Measurements from ENCODE around the gene SGCD. TPM values are rescaled to one million over a fixed set of nuclear protein-coding genes. Genes with fewer than 3 reads are reported as not detected.
"Not testable (repeated sequence)": the region's sequence is repeated elsewhere in the genome, so short reads cannot be mapped to it uniquely, and the experiment has no call there.

The SGCD gene
- total and polyA plus RNA-seq, 11 donors: 17.4 to 150 (median 76.9) TPM

- no peak for ATAC-seq
- no peaks in the 10 kb centered on the region for H3K27me3 ChIP-seq
- H3K4me3 ChIP-seq: no peak overlapping the region
- DNase-seq: no peak
- H3K36me3 ChIP-seq: peaks cover 0 to 5% (median 0%) of the 10 kb centered on the region in 9 donors
- intact Hi-C loops (cut with DNase I): no loop called here
- H3K27ac ChIP-seq: no peak overlapping the region
- no peak for TF ChIP-seq CTCF (IDR thresholded peaks at IDR 0.05)
- no peak for TF ChIP-seq POLR2A (IDR thresholded peaks at IDR 0.05)
- H3K9me3 ChIP-seq: no peaks in the 10 kb centered on the region
- peaks cover 0 to 10% (median 0%) of the 10 kb centered on the region in 12 donors for H3K4me1 ChIP-seq
Measured at GRCh38 chr5:156654444-156654843, 327.5 kb downstream of the SGCD start.

GRCh38 chr5:156655732-156656131, 328.8 kb downstream of the SGCD start:
- no peak overlapping the region for H3K4me3 ChIP-seq
- ATAC-seq (no peak), DNase-seq (no peak)
- H3K27me3 ChIP-seq: no peaks in the 10 kb centered on the region
- TF ChIP-seq POLR2A (IDR thresholded peaks at IDR 0.05) (no peak), CTCF (IDR thresholded peaks at IDR 0.05) (no peak)
- H3K9me3 ChIP-seq: no peaks in the 10 kb centered on the region
- intact Hi-C loops (cut with DNase I): no loop called here
- H3K4me1 ChIP-seq: peaks cover 0 to 10% (median 0%) of the 10 kb centered on the region in 12 donors
- no peaks in the 10 kb centered on the region for H3K36me3 ChIP-seq
- no peak overlapping the region for H3K27ac ChIP-seq
- 70 to 76% (median 74%) methylated on average over 4 of the region's 4 CpGs for WGBS, 4 donors

GRCh38 chr5:156664832-156665231, 337.9 kb downstream of the SGCD start:
- H3K4me1 ChIP-seq; ATAC-seq; H3K9me3 ChIP-seq; H3K36me3 ChIP-seq; H3K27me3 ChIP-seq; H3K4me3 ChIP-seq; DNase-seq; H3K27ac ChIP-seq; intact Hi-C loops (cut with DNase I): not testable (repeated sequence)
- TF ChIP-seq CTCF (IDR thresholded peaks at IDR 0.05): peak in 1 of 12 donors; percentile 13
- WGBS, 4 donors: 83 to 90% (median 87%) methylated on average over 7 of the region's 10 CpGs

GRCh38 chr5:156666686-156667085, 339.7 kb downstream of the SGCD start:
- ATAC-seq; H3K27ac ChIP-seq; intact Hi-C loops (cut with DNase I); DNase-seq; H3K4me3 ChIP-seq; H3K4me1 ChIP-seq; H3K27me3 ChIP-seq; H3K36me3 ChIP-seq; H3K9me3 ChIP-seq: not testable (repeated sequence)
- WGBS, 4 donors: no CpG with 5 or more reads among the region's 3 CpGs

GRCh38 chr5:156667616-156668015, 340.7 kb downstream of the SGCD start:
- Histone ChIP-seq H3K4me1 (peaks cover 0 to 6% (median 0%) of the 10 kb centered on the region in 12 donors), H3K27ac (no peak overlapping the region), H3K9me3 (no peaks in the 10 kb centered on the region), H3K27me3 (no peaks in the 10 kb centered on the region), H3K36me3 (no peaks in the 10 kb centered on the region), H3K4me3 (no peak overlapping the region)
- intact Hi-C loops (cut with DNase I): no loop called here
- ATAC-seq (no peak), DNase-seq (no peak)
- WGBS, 4 donors: 79 to 84% (median 80%) methylated on average over 3 of the region's 3 CpGs
- TF ChIP-seq CTCF (IDR thresholded peaks at IDR 0.05) (no peak), POLR2A (IDR thresholded peaks at IDR 0.05) (no peak)

Data from heart left ventricle (tissue), 16 donors.